HCEC 1CT (cell line): Measurements from ENCODE around the gene ZNF521.

ENCODE experiments used
- DNase-seq: peaks from one replicate; pipeline ENCODE4 v3.0.0-alpha.2; 2017

Gene ZNF521

GRCh38 chr18:25113566-25113965 is 238.4 kb downstream of the ZNF521 start:
- DNase-seq = no peak

DNA sequence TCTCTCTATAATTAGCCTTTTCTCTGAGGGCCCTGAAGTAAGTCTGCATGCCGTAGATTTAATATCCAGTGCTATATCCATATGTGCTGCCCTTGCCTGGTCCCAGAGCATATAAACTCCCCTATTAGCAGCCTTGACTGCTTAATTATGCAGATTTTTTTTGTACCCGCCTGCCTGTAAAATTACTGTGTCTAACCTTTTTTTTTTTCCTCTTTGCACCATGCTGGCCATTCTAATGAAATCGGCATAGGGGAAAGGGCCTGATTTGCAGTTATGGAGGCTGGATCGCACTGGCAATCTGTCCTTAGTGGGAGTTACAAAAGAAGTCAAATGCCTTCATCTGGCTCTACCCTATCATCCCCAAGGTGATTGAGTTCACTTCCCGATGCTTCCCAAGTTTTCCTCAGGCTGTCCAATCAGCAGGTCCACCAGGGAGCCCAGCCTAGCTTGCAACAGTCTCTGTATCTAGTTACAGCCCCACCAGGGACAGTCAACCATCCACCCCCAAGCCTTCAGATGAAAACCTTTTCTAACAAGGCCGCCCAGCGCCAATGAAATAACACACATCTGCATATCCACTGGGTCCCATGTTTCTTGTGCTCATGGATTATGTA is 239.0 kb downstream of the ZNF521 start:
- DNase-seq = no peak

DNA sequence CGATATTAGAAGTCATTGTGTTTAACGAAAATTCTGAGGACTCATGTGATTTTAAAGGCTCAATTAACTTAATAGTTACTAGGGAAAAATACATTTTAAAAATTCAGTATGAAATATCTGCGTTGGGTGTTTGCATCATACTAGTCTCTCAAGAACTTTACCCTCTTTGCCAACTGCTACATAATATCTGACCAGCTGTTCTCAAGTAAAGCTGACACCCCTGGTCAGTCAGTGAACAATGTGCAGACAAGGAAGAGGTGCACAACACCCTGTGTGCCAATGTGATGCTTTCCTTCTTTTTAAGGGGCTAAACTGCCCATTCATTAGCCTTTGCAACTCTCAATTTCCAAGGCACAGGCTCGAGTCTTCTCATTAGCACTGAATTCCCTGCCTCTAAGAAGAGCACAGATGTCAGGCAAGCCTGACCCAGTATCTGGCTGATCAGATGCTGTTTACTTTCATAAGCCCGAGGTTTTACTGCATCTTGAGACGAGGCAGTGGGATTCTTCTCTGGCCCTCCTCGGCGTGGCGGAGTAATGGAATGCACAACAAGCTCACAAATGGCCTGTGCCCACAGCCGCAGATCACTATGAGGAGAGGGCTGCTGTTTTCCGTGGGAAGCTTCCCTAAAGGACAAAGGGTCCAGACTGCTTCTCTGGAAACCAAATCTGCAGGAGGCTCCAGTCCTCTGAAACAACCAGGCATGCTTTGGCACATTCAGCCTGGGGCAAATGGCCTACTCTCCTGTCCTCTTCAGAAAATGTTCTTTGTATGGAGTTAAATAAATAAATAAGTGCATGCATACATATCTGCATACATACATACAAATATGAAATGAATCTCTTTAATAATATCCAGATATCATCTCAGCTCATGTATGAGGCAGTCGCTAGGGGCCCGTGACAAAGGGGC is 240.3 kb downstream of the ZNF521 start:
- no peak for DNase-seq

DNA sequence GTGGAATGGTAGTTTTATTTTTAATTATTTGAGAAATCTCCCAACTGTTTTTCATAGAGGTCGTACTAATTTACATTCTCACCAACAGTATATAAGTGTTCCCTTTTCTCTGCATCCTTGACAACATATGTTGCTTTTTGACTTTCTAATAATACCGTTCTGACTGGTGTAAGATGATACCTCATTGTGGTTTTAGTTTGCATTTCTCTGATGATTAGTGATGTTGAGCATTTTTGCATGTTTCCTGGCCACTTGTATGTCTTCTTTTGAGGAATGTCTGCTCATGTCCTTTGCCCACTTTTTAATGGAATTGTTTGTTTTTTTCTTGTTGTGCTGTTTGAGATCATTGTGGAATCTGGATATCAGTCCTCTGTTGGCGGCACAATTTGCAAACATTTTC is 242.5 kb downstream of the ZNF521 start:
- DNase-seq = peak; percentile 37

- DNase-seq = no peak
Observed at GRCh38 chr18:25103468-25104155, 248.4 kb downstream of the ZNF521 start.

- no peak for DNase-seq
Observed at GRCh38 chr18:25102662-25103061, 249.3 kb downstream of the ZNF521 start.

GRCh38 chr18:25100418-25100817 is 251.5 kb downstream of the ZNF521 start:
- no peak for DNase-seq

GRCh38 chr18:25099895-25100294 is 252.1 kb downstream of the ZNF521 start:
- DNase-seq = peak; percentile 41

DNA sequence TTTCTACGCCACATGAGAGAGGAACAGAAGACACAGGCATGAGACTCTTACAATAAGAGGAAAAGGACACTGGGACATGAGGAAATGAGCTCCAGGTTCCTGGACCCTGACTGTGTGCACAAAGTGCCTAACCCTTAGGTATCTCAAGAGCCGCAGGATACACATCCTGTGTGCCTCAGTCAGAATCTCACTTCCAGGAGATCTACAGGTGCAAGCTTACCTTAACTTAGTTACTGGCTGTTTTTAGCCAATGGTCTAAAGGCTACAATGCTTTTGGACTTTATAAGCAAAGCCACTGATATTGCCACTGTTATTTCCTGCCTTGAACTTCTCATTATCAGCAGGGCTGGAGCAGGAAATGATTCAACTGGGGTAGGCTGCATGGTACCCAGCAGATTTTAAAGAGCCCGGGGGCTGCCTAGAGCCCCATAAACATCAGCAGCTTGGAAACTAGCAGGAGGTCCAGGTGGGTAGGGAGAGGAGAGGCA is 254.4 kb downstream of the ZNF521 start:
- DNase-seq = peak; percentile 17

GRCh38 chr18:25097057-25097456 is 254.9 kb downstream of the ZNF521 start:
- peak; percentile 47 for DNase-seq

GRCh38 chr18:25093141-25093540 is 258.8 kb downstream of the ZNF521 start:
- no peak for DNase-seq

DNA sequence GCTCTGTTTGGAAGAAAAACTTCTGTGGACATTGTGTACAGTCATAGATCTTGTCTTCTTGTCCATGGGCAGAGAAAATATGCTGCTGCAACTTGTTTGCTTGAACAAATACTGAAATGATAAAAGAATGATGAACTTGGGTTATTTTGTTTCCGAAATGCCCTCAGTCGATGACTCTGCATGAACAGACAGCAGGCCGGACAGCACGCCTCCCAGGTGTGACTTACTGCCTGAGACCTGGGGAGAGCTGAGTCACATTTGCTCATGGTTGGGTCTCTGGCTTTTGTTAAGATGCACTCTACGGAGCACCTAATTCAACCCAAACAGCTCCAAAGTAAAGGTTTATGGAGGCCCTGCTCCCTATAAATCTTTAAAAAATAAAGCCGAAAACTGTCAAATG is 262.5 kb downstream of the ZNF521 start:
- DNase-seq = no peak

DNA sequence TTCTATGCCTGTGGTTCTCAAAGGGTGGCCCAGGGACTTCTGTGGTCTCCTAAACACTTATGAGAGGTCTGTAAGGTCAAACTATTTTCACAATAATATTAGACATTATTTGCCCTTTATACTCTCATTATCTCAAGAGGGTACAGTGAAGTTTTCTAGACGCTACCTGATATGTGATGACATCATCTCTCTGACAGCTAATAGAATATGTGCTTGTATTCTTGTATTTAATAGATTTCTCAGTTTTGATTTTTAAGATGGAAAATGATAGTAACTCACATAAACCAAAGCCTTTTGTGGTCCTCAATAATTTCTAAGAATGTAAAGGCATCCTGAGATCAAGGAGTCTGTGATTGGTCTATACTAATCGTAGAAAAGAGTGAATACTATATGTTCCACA is 265.1 kb downstream of the ZNF521 start:
- DNase-seq = no peak

GRCh38 chr18:25081001-25081400 is 271.0 kb downstream of the ZNF521 start:
- no peak for DNase-seq

DNA sequence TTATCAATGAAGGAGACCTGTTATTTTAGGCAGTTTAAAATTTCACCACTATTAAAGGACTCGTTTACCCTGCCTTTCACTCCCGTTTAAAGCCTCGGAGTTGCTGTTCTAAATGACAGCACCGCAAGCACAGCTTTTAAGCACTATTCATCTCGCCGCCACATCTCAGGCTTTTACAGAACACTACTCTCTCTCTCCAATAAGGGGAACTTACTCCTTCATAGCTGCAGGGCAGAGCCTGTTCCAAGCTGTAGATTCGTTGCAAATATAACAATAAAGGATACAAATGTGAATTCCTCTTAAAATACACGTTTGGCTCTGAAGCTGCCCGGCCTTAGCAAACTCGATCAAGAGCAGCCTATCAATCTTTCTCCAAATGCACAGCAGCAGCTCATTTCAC is 271.8 kb downstream of the ZNF521 start:
- DNase-seq = no peak

DNA sequence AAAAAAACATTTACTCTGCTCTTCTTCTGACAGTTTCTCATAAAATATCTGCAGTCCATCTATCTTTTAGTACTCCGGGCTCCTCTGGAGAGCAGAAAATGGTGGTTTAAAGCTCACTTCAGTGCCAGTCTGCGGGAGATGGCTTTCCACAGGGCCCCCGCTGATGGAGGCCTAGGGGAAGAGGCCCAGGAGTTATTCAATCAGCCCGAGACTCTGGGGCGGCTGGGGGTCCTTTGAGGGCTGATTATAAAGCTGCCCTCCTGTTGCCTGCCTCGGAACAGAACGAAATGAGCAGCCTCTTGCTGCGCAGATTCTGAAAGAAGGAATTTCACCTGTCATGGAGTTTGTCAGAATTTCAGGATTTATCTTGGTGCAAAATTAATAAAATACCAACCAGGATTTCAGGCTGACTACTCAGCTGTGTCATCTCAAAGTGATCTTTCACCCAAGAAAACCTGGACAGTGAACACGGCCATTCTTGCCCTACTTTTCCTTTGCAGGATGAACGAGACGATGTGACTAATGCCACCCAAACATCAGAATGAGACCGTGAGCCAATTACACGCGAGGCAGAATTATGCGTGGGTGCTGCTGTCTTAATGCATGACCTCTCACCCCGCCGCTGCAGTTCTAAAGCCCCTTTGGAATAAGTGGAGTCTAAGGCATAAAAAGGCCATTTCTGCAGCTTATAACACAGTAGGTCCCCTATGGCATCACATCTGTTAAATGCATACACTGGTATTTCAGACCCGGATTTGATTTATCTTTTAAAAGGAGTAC is 273.8 kb downstream of the ZNF521 start:
- DNase-seq = no peak

DNA sequence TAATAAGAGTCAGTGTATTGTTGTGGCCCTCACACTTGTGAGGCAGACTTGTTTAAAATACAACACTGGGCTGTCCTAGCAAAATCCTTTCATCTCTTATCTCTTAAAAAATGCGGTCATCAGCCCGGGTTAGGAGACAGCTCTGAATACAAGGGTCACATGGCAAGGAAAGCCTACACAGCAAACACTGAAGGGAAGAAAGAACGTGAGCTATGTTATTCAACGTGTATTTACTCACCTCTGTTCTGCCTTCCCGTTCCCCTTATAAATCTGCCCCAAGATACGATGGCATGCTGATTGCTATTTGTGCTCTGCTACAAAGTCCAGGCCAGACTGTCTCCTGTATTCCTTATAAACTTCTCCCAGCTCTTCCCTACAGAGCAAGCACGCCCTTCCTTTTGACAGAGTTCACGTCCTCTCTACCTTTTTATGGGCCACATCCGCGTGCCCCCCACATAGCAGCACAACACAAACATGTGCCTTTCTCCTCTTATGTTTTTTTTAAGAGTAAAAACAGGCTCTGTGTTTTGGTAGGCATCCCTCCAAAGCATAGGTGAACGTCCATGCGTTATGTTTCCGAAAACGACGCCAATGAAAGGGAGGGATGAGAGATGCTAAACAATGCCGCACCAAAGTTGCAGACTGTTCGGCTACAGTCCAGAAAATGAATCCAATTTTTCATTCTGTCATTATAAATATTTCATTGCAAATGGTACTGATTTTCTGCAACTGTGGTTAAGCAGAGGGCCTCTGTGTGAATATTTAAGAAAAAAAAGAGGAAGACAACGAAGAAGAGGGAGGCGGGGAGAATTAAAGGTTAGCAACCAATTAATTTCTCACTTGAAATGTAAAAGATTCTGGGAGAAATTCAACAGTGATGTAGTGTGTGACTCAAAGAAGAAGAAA is 274.7 kb downstream of the ZNF521 start:
- DNase-seq = no peak

DNA sequence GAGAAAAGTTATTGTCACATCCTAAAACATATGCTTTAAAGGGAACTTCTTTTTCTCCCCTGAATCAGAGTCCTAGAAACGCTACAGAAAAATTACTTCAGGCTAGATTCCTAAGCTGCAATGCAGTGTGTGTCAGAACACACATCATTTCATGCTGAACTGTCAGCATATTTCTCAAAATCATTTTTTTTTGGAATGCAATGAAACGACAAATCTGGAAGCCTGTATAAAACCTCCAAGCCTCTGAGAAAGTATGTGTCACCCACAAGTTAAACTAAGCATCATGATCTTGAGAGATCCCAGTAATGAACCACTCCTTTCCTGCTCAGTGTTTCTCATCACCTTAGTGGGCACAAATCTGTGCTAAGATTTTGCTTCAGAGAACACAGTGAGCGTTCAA is 276.2 kb downstream of the ZNF521 start:
- no peak for DNase-seq

DNA sequence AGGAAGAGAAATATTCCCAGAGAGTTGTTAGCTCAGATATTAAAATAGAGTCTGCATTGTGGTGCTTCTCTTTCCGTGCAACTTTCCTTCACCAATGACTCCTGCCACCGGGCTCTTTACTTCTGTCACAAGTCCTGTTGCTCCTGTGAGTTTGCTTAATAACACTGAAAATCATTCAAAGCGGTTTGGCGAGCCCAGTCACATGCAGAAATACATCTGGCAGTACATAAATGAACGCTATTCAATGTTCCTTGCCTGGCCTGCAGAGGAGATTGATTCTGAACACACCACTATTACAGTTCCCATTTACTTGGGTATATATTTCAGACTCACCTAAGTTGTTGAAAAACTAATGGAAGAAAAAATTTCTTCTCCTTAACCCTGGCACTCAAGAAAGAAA is 276.6 kb downstream of the ZNF521 start:
- DNase-seq = no peak

DNA sequence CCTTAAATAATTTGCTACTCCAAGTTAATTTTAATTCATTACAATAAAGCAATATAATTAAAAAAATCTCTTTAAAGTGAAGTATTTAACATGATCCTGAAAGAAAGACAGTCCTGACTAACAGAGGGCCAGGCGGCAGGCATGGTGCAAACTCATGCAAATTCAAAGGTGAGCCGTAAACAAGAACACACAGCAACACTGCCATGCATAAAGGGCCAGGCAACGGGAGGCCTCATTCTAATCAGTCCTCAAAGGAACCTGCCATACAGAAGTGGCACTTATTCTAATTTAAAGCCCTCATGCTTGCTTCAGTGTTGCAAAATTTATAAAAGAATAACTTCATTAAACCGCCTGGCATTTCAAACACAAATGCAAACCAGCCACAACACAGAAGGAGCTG is 277.0 kb downstream of the ZNF521 start:
- no peak for DNase-seq

GRCh38 chr18:25072205-25072604 is 279.8 kb downstream of the ZNF521 start:
- no peak for DNase-seq
